K562 (cell line): ENCODE results near the gene MTIF3. TPM values are rescaled to one million over a fixed set of nuclear protein-coding genes. Genes with fewer than 3 reads are reported as not detected.

Source experiments
- ARID1B ChIP-seq: fragments of 450-650 bp; IDR thresholded peaks from 2 replicates; pipeline ENCODE4 v1.6.1; 2016; ENCODE audit warnings: antibody characterized with exemption, mild to moderate bottlenecking, inconsistent platforms
- ATF7 ChIP-seq: fragments of 450-650 bp; IDR thresholded peaks from 2 replicates; pipeline ENCODE4 v1.7.1; 2014; ENCODE audit warnings: mild to moderate bottlenecking, moderate library complexity
- CBX5 ChIP-seq: IDR thresholded peaks from 2 replicates; pipeline ENCODE4 v1.6.1; 2014; ENCODE audit warnings: low read depth, borderline replicate concordance
- CC2D1A ChIP-seq: fragments of 450-650 bp; IDR thresholded peaks from 2 replicates; pipeline ENCODE4 v1.6.1; 2017; ENCODE audit warnings: mild to moderate bottlenecking
- CEBPB ChIP-seq: fragments of 450-650 bp; IDR thresholded peaks from 2 replicates; pipeline ENCODE4 v1.6.1; 2016; ENCODE audit warnings: missing genetic modification characterization, missing compliant biosample characterization
- CTBP1 ChIP-seq: fragments of 450-650 bp; IDR thresholded peaks from 2 replicates; pipeline ENCODE4 v1.6.1; 2016; ENCODE audit warnings: borderline replicate concordance
- CXXC5 ChIP-seq: fragments of 250-450 bp; sonication (Bioruptor Pico); IDR thresholded peaks from 2 replicates; pipeline ENCODE4 v1.8.0; 2022; ENCODE audit warnings: inconsistent platforms, mild to moderate bottlenecking, moderate library complexity
- ESRRB ChIP-seq: fragments of 250-450 bp; sonication (Bioruptor Pico); IDR thresholded peaks from 2 replicates; pipeline ENCODE4 v1.5.0; 2020; ENCODE audit warnings: mild to moderate bottlenecking, moderate library complexity, borderline replicate concordance
- EWSR1 ChIP-seq: fragments of 450-650 bp; IDR thresholded peaks from 2 replicates; pipeline ENCODE4 v1.6.1; 2018; ENCODE audit warnings: borderline replicate concordance, mild to moderate bottlenecking, low read depth, moderate library complexity; ENCODE audit not compliant: partially characterized antibody
- FUS ChIP-seq: fragments of 200-400 bp; formaldehyde crosslinking; optimal IDR thresholded peaks from 2 replicates; pipeline ENCODE3; 2017; ENCODE audit warnings: low read depth, low read length
- GABPB2 ChIP-seq: fragments of 250-450 bp; sonication (Bioruptor Pico); conservative IDR thresholded peaks from 2 replicates; pipeline ENCODE4 v1.5.1; 2021; ENCODE audit warnings: mild to moderate bottlenecking
- HMG20B ChIP-seq: fragments of 250-450 bp; sonication (Bioruptor Pico); IDR thresholded peaks from 2 replicates; pipeline ENCODE4 v1.5.0; 2021; ENCODE audit warnings: mild to moderate bottlenecking
- IFI16 ChIP-seq: fragments of 250-450 bp; sonication (Bioruptor Pico); IDR thresholded peaks from 2 replicates; pipeline ENCODE4 v2.1.2; 2022; ENCODE audit warnings: mild to moderate bottlenecking, inconsistent platforms
- JUNB ChIP-seq: fragments of 450-650 bp; formaldehyde crosslinking; conservative IDR thresholded peaks from 2 replicates; pipeline ENCODE4 v1.4.0; 2020; ENCODE audit warnings: mild to moderate bottlenecking
- KDM1A ChIP-seq, 2 experiments: fragments of 450-650 bp; IDR thresholded peaks; 2 replicates each; pipeline ENCODE4 v1.6.1; 2016; ENCODE audit warnings: mild to moderate bottlenecking in 2 of 2
- MAZ ChIP-seq, 2 experiments: fragments of 450-650 bp in 1 of 2; sonication (generic) in 1 of 2; formaldehyde crosslinking; IDR thresholded peaks in 1 of 2; conservative IDR thresholded peaks in 1 of 2; 2 replicates each; pipeline versions ENCODE4 v1.4.0 to v1.5.0; 2020; ENCODE audit warnings: mild to moderate bottlenecking in 1 of 2, missing genetic modification reagents in 1 of 2
- MEIS2 ChIP-seq: fragments of 450-650 bp; IDR thresholded peaks from 2 replicates; pipeline ENCODE4 v1.6.1; 2014; ENCODE audit warnings: mild to moderate bottlenecking; ENCODE audit not compliant: partially characterized antibody
- NR2C2 ChIP-seq, 2 experiments: fragments of 200-800 bp in 1 of 2; sonication (Bioruptor generic) in 1 of 2; sonication (generic) in 1 of 2; formaldehyde crosslinking in 1 of 2; IDR thresholded peaks; 2 replicates each; pipeline versions ENCODE4 v1.6.1 to v1.8.0; 2016 to 2022; ENCODE audit warnings: mild to moderate bottlenecking in 1 of 2, missing compliant biosample characterization in 1 of 2, missing genetic modification characterization in 1 of 2, missing genetic modification reagents in 1 of 2
- NRF1 ChIP-seq, 2 experiments: fragments of 450-650 bp; IDR thresholded peaks in 1 of 2; conservative IDR thresholded peaks in 1 of 2; 2 replicates each; pipeline ENCODE4 v1.6.1; 2014; ENCODE audit warnings: mild to moderate bottlenecking in 2 of 2
- NUFIP1 ChIP-seq: fragments of 450-650 bp; IDR thresholded peaks from 2 replicates; pipeline ENCODE4 v1.6.1; 2018; ENCODE audit not compliant: partially characterized antibody
- POLR2AphosphoS2 ChIP-seq: IDR thresholded peaks from 2 replicates; pipeline ENCODE4 v1.6.1; 2012; ENCODE audit warnings: low read length, improper control_type of control experiment
- RUNX1 ChIP-seq: sonication (generic); IDR thresholded peaks from 2 replicates; pipeline ENCODE4 v1.6.1; 2016; ENCODE audit warnings: antibody characterized with exemption, low read depth
- SIN3B ChIP-seq: fragments of 450-650 bp; IDR thresholded peaks from 2 replicates; pipeline ENCODE4 v1.6.1; 2017; ENCODE audit warnings: low read depth, mild to moderate bottlenecking, moderate library complexity
- SIX5 ChIP-seq, 2 experiments: IDR thresholded peaks; 2 replicates each; pipeline ENCODE4 v1.6.1; 2011; ENCODE audit warnings: low read length in 2 of 2, borderline replicate concordance in 1 of 2, low read depth in 1 of 2, mild to moderate bottlenecking in 1 of 2, moderate library complexity in 1 of 2; ENCODE audit not compliant: insufficient read depth in 1 of 2
- SMARCA4 ChIP-seq: fragments of 450-650 bp; IDR thresholded peaks from 2 replicates; pipeline ENCODE4 v1.6.1; 2016
- SMARCA5 ChIP-seq: fragments of 450-650 bp; IDR thresholded peaks from 2 replicates; pipeline ENCODE4 v1.6.1; 2016
- SMARCE1 ChIP-seq: fragments of 450-650 bp; IDR thresholded peaks from 2 replicates; pipeline ENCODE4 v1.7.1; 2016; ENCODE audit warnings: mild to moderate bottlenecking
- TAF7 ChIP-seq: fragments of 450-650 bp; IDR thresholded peaks from 2 replicates; pipeline ENCODE4 v1.6.1; 2016; ENCODE audit warnings: missing genetic modification characterization, missing compliant biosample characterization
- TAL1 ChIP-seq: fragments of 450-650 bp; IDR thresholded peaks from 2 replicates; pipeline ENCODE4 v1.6.1; 2016; ENCODE audit warnings: mild to moderate bottlenecking
- TARDBP ChIP-seq: fragments of 450-650 bp; IDR thresholded peaks from 2 replicates; pipeline ENCODE4 v1.6.1; 2016
- TCF3 ChIP-seq: sonication (generic); formaldehyde crosslinking; IDR thresholded peaks from 2 replicates; pipeline ENCODE4 v1.4.0; 2020; ENCODE audit warnings: mild to moderate bottlenecking, missing genetic modification reagents
- TRIM28 ChIP-seq: fragments of 450-650 bp; IDR thresholded peaks from 2 replicates; pipeline ENCODE4 v1.6.1; 2017
- ZC3H11A ChIP-seq: IDR thresholded peaks from 2 replicates; pipeline ENCODE4 v1.6.1; 2012; ENCODE audit warnings: low read depth, low read length, improper control_type of control experiment
- ZKSCAN1 ChIP-seq: fragments of 150-350 bp; IDR thresholded peaks from 2 replicates; pipeline ENCODE4 v1.6.1; 2016; ENCODE audit warnings: low read depth, low read length
- ZKSCAN8 ChIP-seq: fragments of 200-800 bp; sonication (Bioruptor generic); IDR thresholded peaks from 2 replicates; pipeline ENCODE4 v1.6.1; 2016; ENCODE audit warnings: missing genetic modification characterization, missing compliant biosample characterization
- ZNF175 ChIP-seq: fragments of 200-800 bp; sonication (Bioruptor generic); IDR thresholded peaks from 2 replicates; pipeline ENCODE4 v1.6.1; 2016; ENCODE audit warnings: low read depth, mild to moderate bottlenecking, missing genetic modification characterization, missing compliant biosample characterization
- ZNF274 ChIP-seq: IDR thresholded peaks from 2 replicates; pipeline ENCODE4 v1.6.1; 2011; ENCODE audit warnings: low read depth, mild to moderate bottlenecking, low read length, moderate library complexity, borderline replicate concordance
- ZNF384 ChIP-seq: IDR thresholded peaks from 2 replicates; pipeline ENCODE4 v1.6.1; 2012; ENCODE audit warnings: low read depth, low read length, improper control_type of control experiment
- polyA plus RNA-seq, 8 experiments: library from polyadenylated mRNA; depleted of rRNA in 4 of 8; stranded (reverse) in 5 of 8; unstranded in 3 of 8; fragments of >200 nt; fragmentation: Nextera tagmentation in 2 of 8; fragmentation: Illumina TruSeq in 1 of 8; extraction: Ambion mirVana in 2 of 8; extraction: Trizol in 1 of 8; gene quantifications; 2 replicates each; pipeline versions ENCODE4 v1.2.1 to v1.2.3, GENCODE V29; 2011 to 2014; ENCODE audit warnings: inconsistent platforms in 1 of 8, missing spikeins in 1 of 8
- total RNA-seq, 7 experiments: library from RNA; depleted of rRNA in 6 of 7; stranded (reverse); fragments of >200 nt in 6 of 7; fragmentation: Illumina TruSeq in 2 of 7; extraction: Trizol in 2 of 7; gene quantifications; 2 replicates each; pipeline versions ENCODE4 v1.2.1 to v1.2.3, GENCODE V29; 2011 to 2021; ENCODE audit warnings: low replicate concordance in 1 of 7

The MTIF3 gene
- total and polyA plus RNA-seq, 9 of the 15 experiments (the other 6 are each of a cell fraction or from before 2014, with no cell fraction given) = 23.5 to 73.6 (median 45.2) TPM

DNA sequence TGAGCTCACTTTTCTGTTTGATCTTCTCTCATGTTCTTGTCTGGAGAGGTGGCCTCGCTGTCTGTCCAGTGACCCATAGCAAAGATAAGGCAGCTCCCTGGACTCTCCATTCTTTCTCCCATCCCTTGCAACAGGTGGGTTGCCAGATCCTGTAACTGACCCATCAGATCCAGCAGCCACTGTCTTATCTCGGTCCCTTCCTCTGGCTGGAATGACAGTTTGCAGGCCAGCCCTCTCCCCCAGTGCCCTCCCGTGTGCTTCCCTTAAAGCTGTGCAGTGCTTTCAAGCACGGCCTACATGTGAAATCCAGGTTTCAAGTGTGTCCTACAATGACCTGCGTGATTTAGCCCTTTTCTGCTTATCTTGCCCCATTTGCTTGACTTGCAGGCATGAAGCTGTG is 22.2 kb downstream of the MTIF3 start (continued):
- peak; percentile 69 for TF ChIP-seq ARID1B
- peak; percentile 66 for TF ChIP-seq TCF3 (CRISPR knock-in tag)
- TF ChIP-seq ZNF274 = no peak
- no peak for TF ChIP-seq NUFIP1
- no peak for TF ChIP-seq CEBPB (tag)
- TF ChIP-seq SMARCE1 = no peak
- TF ChIP-seq SMARCA5 = no peak
- TF ChIP-seq ZC3H11A = no peak
- TF ChIP-seq SMARCA4 = 0 out of 2 replicates have a peak, but pooled peaks have one; percentile 39
- no peak for TF ChIP-seq ZKSCAN8 (CRISPR knock-in tag)
- TF ChIP-seq ESRRB (CRISPR knock-in tag) = no peak
- no peak for TF ChIP-seq ATF7
- no peak for TF ChIP-seq SIX5 (IDR thresholded peaks at IDR 0.05; ENCODE audit: borderline replicate concordance in 1 of 2, insufficient read depth in 1 of 2, low read depth in 1 of 2, low read length in 2 of 2)
- TF ChIP-seq KDM1A (IDR thresholded peaks at IDR 0.05) = peak; percentile 77
- no peak for TF ChIP-seq IFI16 (CRISPR knock-in tag)
- TF ChIP-seq GABPB2 = no peak
- TF ChIP-seq RUNX1 = no peak
- no peak for TF ChIP-seq JUNB (CRISPR knock-in tag)
- TF ChIP-seq MAZ (CRISPR knock-in tag; conservative IDR thresholded peaks at IDR 0.05 in 1 of 2, IDR thresholded peaks at IDR 0.05 in 1 of 2) = no peak
- no peak for TF ChIP-seq HMG20B
- no peak for TF ChIP-seq ZNF175 (CRISPR knock-in tag)
- TF ChIP-seq CBX5 = no peak
- peak; percentile 47; the same call in 1 of the 2 replicates for TF ChIP-seq CTBP1
- TF ChIP-seq ZKSCAN1 = no peak
- no peak for TF ChIP-seq CXXC5
- no peak for TF ChIP-seq TARDBP
- peak; percentile 66 for TF ChIP-seq TAL1
- no peak for TF ChIP-seq SIN3B
- no peak for TF ChIP-seq TAF7 (tag)
- no peak for TF ChIP-seq NRF1 (conservative IDR thresholded peaks at IDR 0.05 in 1 of 2, IDR thresholded peaks at IDR 0.05 in 1 of 2)
- TF ChIP-seq EWSR1 = no peak
- TF ChIP-seq ZNF384 = no peak
- TF ChIP-seq CC2D1A = no peak
- no peak for TF ChIP-seq NR2C2 (CRISPR knock-in tag; IDR thresholded peaks at IDR 0.05)
- no peak for TF ChIP-seq NR2C2 (tag; IDR thresholded peaks at IDR 0.05)
- peak; percentile 3 for TF ChIP-seq MEIS2
- TF ChIP-seq FUS = no peak
- TF ChIP-seq POLR2AphosphoS2 = no peak
- TF ChIP-seq TRIM28 = no peak
